Fibroblast of lung (primary cell): ENCODE results near the gene WAPL.

Experiments used
- CTCF ChIP-seq, 2 donors: IDR thresholded peaks in 1 of 2; conservative IDR thresholded peaks in 1 of 2; 1 replicate in 1 of 2; 2 replicates in 1 of 2; pipeline ENCODE4 v1.5.1; 2011 to 2012; ENCODE audit warnings: low read length in 2 of 2, control low read depth in 1 of 2, inconsistent platforms in 1 of 2, low read depth in 1 of 2, mild to moderate bottlenecking in 1 of 2
- EZH2 ChIP-seq: IDR thresholded peaks from 2 replicates; pipeline ENCODE4 v1.5.1; 2012; ENCODE audit warnings: low read length, control low read depth, mild to moderate bottlenecking; ENCODE audit errors: missing control alignments

- no peak for TF ChIP-seq CTCF (conservative IDR thresholded peaks at IDR 0.05 in 1 of 2, IDR thresholded peaks at IDR 0.05 in 1 of 2; ENCODE audit: low read depth in 1 of 2, low read length in 2 of 2)
- no peak for TF ChIP-seq EZH2
Observed at GRCh38 chr10:86443069-86443468, 78.5 kb downstream of the WAPL start.
